Activated T-cell treated with anti-CD3 and anti-CD28 coated beads for 48 hours (primary cell): ENCODE results near the gene NUS1.
"Not testable (repeated sequence)": the region's sequence is repeated elsewhere in the genome, so short reads cannot be mapped to it uniquely, and the experiment has no call there.

Source experiments
- DNase-seq: peaks from one replicate; pipeline ENCODE4 v3.0.0-alpha.2; 2020; ENCODE audit warnings: low read depth

NUS1 gene

GRCh38 chr6:117718895-117719294 is 43.6 kb downstream of the NUS1 start:
- no peak for DNase-seq

- DNase-seq = not testable (repeated sequence)
Observed at GRCh38 chr6:117721520-117721919, 46.3 kb downstream of the NUS1 start.

- DNase-seq = no peak
Observed at GRCh38 chr6:117728626-117729025, 53.4 kb downstream of the NUS1 start.

GRCh38 chr6:117729613-117730012 is 54.3 kb downstream of the NUS1 start:
- DNase-seq = no peak

GRCh38 chr6:117733341-117733740 is 58.1 kb downstream of the NUS1 start:
- DNase-seq = no peak

GRCh38 chr6:117739869-117740268 is 64.6 kb downstream of the NUS1 start:
- DNase-seq = no peak

GRCh38 chr6:117740605-117741004 is 65.3 kb downstream of the NUS1 start:
- no peak for DNase-seq

GRCh38 chr6:117750675-117751074 is 75.4 kb downstream of the NUS1 start:
- DNase-seq = not testable (repeated sequence)
